Activated effector memory CD4-positive, alpha-beta T cell treated with anti-CD3 and anti-CD28 coated beads, Interleukin-2, amount 50 U/mL, for 16 hours (primary cell): ENCODE measurements around the gene NANOGP8.
"Not testable (repeated sequence)": the region's sequence is repeated elsewhere in the genome, so short reads cannot be mapped to it uniquely, and the experiment has no call there.

Experiments
- DNase-seq: peaks from one replicate; pipeline ENCODE4 v3.0.0-alpha.2; 2020

Gene NANOGP8

DNA sequence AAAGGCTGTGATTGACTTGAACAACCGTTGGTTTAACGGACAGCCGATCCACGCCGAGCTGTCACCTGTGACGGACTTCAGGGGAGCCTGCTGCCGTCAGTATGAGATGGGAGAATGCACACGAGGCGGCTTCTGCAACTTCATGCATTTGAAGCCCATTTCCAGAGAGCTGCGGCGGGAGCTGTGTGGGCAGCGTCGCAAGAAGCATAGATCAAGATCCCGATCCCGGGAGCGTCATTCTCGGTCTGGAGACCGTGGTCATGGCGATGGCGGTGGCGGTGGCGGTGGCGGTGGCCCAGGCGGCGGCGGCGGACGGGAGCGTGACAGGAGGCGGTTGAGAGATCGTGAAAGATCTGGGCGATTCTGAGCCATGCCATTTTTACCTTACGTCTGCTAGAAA, 7.8 kb upstream of the NANOGP8 start:
- DNase-seq = no peak

DNA sequence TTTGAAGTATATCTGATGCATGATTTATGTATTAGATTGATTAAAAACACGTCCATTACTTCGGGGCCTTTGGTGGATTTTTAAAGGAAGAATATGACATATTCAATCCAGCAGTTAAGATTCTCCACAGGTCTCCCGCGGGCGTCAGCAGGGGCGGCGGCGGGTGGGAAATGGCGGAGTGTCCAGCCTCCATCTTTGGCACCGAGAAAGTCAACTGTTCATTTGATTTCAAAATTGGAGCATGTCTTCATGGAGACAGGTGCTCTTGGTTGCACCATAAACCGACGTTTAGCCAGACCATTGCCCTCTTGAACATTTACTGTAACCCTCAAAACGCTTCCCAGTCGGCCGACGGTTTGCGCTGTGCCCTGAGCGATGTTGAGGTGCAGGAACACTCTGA, 7.2 kb upstream of the NANOGP8 start:
- no peak for DNase-seq

DNA sequence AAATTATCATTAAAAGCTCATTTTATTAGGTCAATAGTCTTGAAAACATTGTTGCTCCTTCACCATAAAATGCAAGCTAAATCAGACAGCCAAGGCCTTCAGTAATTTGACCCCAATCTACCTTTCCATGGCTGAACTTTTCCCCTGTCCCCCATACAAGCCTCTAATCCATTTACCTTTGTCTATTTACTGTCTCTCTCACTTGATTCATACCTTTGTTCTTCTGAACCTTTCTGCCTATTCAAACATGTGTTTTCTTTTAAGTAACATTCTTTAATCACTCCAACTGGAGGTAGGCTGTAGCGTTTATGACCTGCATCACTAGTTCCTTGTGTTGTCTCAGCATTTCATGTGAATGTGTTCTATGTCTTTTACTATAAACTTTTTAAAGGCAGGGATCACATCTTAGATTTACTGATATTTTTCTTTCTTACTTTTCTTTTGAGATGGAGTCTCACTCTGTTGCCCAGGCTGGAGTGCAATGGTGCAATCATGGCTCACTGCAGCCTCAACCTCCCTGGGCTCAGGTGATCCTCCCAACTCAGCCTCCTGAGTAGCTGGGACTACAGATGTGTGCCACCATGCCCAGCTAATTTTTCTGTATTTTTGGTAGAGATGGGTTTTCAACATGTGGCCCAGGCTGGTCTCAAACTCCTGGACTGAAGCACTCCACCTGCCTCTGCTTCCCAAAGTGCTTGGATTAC, 5.2 kb upstream of the NANOGP8 start:
- no peak for DNase-seq

DNA sequence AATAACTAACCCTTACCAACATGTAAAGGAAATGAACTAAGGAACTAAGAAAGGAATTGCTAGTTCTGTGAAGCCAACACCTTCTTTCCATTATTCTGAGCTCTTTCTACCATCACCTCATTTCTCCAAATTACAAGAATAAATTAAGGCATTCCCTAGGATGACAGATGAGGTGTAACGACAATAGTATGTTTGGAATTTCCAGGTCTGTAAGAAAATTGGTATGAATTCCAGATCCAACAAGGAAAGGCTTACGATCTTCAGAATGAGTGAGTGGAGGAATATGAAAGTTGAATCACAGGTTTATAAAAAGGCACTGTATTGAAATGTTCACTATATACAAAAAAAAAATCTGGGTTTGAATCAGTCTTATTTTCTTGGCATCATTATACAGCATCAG, 4.5 kb upstream of the NANOGP8 start:
- DNase-seq = no peak

DNA sequence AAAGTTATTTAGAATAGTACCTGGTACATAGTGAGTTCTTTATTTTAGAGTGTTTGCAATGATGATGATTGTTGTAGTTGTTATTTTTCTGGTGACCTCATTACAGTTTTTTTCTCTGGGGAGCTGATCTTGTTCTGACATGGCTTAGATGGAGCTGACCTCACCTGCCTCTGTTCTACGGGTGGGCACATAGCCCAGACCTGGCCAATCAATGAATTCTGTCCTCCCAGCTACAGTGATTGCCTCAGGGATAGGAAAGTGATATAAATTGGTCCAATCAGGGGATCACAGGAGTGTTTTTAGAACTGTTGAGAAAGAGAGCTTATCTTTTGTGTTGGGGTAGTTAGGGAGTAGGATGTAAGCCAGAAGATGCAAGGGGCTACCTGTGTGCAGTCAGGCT, 3.2 kb upstream of the NANOGP8 start:
- DNase-seq = no peak

DNA sequence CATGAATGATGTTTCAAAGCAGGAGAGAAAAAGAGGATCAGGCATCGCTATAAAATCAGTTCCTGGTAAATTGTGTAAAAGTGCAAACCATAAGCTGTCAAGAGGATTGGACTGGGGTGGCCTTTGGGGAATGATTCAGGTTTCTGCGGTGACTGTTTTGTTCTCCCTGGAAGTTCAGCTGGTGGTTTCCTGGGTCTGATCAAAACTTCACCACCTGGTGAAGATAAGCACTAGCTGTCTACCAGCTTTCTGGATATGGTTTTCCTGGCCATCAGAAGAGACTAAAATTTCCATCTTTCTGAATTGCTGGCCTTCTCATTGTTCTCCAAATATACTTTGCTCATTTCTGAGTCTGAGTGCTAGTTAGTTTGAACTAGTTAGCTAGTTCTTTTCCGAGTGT, 2.7 kb upstream of the NANOGP8 start:
- DNase-seq = no peak

DNA sequence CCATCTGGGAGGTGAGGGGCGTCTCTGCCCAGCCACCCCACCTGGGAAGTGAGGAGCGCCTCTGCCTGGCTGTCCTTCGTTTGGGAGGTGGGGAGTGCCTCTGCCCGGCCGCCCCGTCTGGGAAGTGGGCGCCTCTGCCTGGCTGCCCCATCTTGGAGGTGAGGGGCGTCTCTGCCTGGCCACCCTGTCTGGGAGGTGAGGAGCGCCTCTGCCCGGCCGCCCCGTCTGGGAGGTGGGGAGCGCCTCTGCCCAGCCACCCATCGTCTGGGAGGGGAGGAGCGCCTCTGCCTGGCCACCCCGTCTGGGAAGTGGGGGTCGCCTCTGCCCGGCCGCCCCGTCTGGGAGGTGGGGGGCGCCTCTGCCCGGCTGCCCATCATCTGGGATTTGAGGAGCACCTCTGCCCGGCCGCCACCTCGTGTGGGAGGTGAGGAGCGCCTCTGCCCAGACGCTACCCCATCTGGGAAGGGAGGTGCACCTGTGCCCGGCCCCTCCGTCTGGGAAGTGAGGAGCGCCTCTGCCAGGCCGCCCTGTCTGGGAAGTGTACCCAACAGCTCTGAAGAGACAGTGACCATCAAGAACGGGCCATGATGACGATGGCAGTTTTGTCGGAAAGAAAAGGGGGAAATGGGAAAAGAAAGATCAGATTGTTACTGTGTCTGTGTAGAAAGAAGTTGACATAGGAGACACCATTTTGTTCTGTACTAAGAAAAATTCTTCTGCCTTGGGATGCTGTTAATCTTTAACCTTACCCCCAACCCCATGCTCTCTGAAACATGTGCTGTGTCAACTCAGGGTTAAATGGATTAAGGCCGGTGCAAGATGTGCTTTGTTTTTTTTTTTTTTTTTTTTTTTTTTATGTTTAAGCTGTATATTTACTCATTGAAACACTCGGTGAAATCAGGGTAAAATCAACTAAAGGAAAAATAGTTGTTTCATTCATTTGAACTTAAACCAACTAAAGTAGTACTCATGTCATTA, 2.4 kb downstream of the NANOGP8 start:
- DNase-seq = not testable (repeated sequence)

DNA sequence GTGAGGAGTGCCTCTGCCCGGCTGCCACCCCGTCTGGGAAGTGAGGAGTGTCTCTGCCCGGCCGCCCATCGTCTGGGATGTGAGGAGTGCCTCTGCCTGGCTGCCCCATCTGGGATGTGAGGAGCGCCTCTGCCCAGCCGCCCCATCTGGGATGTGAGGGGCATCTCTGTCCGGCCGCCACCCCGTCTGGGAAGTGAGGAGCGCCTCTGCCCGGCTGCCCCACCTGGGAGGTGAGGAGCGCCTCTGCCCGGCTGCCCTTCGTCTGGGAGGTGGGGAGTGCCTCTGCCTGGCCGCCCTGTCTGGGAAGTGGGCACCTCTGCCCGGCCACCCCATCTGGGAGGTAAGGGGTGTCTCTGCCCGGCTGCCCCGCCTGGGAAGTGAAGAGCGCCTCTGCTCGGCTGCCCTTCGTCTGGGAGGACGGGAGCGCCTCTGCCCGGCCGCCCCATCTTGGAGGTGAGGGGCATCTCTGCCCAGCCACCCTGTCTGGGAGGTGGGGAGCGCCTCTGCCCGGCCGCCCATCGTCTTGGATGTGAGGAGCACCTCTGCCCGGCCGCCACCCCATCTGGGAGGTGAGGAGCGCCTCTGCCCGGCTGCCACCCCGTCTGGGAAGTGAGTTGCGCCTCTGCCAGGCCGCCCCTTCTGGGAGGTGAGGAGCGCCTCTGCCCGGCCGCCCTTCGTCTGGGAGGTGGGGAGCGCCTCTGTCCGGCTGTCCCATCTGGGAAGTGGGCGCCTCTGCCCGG, 3.3 kb downstream of the NANOGP8 start:
- DNase-seq = not testable (repeated sequence)

DNA sequence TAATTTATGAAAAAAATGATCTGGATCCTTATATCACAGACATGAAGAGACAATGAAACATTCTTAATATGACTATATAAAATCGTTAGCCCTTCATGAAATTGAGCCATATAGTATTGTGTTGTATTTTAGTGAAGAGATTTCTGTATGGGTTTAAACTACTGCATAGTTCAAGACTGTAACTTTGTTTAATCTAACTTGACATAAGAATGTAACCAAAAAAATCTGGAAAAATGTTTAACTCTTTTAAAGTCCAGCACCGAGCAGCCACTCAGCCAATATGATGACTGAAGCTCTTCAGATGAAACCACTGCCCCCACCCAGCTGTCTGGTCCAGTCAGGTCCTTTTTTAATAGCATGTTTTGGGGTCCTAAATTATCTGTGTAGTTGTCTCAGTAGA, 4.9 kb downstream of the NANOGP8 start:
- DNase-seq = no peak

DNA sequence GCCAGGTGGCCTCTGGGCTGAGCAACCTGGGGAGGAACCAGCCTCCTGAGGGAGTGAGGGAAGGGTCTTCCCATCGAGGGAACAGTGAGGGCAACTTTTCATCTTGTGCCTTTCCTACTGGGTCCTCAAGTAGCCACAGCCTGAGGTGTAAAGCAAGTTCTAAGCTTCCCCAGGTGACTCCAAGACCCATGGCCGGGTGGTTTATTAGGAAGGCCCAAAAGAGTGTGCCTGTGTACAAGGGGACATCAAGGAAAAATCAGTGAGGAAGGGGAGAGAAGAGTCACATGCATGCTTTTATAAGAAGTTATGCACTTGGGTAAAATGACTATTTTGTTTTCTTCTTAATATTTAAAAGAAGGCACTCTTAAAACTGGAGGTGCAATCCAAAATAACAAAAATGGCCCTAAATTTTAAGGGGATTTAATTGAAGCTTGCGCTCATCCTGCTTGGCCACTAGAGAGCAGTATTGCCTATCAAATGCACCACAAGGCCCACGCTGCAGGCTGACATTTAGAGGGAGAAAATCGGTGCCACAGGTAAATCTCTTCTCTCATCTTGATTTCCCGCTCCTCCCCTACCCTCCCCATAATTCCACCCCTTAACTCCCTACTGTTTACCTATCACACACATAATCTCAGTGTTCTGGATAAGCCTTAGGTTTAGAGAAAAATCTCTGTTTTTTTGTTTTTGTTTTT, 6.7 kb downstream of the NANOGP8 start:
- DNase-seq = peak; percentile 73

DNA sequence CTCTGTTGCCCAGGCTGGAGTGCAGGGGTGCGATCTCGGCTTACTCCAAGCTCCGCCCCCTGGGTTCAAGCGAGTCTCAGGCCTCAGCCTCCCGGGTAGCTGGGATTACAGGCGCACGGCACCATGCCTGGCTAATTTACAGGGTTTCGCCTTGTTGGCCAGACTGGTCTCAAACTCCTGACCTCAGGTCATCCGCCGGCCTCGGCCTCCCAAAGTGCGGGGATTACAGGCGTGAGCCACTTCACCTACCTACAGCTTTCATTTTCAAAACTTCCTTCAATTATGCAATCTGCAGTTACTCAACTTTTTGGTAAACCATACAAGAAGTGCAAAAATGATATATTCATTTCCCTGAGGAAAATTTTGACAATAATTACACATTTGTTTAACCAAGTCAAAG, 14.0 kb downstream of the NANOGP8 start:
- DNase-seq = no peak

DNA sequence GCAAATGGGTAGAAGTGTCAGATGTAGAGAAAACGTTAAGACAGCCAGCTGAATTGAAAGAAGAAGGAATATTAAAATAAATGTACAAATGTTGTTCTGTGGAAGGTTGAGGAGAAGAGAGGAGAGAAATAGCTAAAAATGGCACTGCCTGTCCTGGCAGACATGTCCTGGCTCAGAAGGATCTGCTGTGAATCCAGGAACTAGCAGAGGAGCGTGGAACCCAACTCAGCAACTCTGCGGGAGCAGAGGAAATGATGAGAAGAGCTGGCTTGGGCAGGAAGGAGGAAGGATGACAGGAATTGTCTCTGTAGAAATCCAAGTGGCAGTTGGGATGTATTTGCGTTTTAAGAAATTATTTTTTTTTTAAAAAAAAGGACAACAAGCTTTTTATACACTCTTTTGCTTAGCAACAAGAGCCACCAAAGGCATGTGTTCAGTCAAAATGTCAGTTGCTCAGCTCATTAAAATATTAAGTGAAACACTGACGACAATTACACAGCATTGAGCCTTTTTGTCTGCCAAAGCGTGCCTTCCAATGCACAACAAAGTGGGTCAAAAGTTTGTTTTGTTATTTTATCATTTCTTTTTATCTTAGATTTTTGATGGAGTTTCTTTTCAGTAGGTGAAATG, 16.1 kb downstream of the NANOGP8 start:
- no peak for DNase-seq

DNA sequence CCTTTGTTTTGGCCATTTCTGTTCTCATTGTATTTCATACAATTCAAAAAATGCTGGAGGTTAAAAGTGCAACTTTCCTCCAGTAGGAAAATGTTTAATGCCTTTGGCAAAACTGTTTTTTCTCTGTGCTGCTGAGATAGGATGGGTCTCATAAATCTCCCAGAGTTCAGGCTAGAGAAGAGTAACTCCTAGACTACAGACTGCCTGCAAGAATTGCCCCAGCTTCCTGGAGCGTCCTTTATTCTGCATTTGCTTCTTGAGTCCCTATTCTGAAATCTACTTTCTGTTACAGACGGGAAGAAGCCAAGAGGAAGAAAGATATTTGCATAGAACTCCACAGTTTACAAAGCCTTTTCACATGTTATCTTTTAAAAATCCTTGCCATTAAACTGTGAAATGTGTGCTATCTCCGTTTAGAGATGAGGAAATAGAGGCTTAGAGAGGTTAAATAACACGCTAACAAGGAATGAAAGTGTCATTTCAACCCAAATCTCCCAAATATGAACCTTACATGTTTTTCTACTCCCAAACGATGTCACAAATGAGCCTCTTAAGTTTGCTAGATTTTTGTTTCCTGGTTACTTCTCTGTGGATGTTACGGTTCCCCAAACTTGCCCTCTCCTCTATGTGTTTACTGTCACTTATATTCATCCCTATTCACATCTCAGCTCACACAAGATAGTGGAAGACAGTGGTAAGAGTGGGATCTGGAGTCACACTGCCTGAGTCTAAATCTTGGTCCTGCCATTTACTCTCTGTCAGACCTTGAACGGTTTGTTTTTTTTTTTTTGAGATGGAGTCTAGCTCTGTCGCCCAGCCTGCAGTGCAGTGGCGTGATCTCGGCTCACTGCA, 17.4 kb downstream of the NANOGP8 start:
- no peak for DNase-seq

DNA sequence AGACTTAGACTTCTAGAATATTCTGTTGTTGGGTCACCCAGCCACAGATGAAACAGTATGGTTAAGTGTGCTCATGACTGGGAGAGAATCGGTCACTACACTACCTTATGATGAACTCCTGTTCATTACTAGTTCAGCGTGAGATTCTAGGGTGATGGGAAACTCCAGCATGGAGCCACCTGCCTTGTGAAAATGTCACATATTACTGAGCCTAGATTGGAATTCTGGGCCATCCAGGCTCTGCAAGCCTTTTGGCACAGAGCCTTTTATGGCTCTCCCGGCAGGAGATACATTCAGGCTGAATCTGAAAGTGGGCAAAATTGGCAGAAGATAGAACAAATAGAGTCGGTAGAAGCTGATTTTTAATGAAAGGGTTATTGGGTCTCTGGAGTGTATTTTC, 19.0 kb downstream of the NANOGP8 start:
- DNase-seq = no peak

DNA sequence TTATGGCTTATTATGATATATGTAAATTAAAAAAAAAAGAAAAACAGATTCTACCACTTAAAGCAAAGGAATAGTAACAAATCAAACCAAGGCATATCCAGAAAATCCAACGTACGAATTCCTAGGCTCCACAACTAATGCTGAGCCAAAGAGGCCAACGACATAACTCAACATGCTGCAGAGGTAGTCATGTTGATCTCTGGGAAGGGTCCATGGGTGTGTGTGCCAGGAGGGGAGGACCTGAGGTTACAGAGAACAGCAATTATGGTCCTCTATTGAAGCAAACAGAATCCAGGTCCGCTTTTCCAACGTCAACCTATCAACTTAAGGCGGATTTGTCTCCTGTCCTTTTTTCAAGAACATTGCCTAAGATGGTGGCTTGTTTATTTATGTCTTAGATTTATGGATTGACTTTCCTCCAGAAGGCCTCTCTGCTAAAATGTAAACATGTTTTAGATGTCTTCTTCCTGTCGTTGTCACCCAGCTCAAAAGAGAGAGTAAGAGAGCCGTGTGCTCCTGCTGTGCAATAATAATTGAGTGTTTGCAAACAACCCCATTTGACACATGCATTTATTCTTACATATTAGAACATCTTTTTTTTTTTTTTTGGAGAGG, 20.4 kb downstream of the NANOGP8 start:
- DNase-seq = no peak

DNA sequence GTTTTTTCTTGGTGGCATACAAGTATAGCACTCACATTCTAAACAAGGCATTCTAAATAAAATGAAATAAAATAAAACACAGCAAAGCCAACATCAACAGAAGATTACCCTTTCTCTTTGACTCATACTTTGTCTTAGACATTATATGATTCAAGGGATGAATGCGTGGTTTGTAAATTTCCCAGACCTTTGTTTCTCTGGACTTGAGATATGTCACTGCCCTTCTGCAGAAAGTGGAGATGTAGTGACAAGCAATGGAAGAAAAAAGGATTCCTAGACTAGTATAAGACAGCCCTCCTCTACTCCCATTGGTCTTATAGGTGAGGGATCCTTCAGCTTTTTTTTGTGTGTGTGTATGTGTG, 22.4 kb downstream of the NANOGP8 start:
- no peak for DNase-seq

DNA sequence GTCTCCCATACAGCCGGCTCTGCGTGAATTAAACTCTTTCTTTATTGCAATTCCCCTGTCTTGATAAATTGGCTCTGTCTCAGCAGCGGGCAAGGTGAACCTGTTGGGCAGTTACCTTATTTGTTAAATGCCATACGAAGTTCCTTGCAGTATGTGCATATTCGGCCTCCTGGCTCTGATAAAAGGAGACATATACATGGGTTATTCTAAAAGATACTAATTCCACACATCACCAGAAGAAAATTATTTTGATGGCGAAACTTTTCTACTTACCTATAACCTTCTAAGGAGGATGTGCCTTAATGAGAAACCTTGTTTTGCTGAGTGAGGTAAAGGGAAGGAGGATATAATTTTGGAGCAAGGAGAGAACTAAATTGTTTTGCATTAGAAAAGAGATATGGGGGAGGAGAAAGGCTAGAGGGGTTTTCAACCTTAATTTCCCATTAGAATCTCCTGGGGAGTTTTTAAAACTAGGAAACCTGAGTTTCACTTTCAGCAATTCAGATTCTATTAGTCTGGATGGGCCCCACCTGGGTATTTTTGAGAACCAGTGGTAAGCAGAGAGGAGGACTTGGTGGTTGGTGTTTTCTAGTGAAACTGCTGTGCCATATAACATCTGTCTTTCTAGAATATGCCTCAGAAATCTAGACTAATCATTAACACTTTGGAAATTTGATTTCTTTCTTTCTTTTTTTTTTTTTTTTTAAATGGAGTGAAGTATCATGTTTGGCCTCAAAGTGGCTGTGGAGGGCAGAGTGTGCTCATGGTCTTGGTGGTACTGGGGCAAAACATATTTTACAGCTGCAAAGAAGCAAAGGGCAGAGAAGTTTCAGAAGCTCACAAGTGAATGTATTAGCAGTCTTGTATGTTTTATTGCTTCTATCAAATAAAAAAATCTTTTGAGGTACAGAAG, 23.0 kb downstream of the NANOGP8 start:
- no peak for DNase-seq

DNA sequence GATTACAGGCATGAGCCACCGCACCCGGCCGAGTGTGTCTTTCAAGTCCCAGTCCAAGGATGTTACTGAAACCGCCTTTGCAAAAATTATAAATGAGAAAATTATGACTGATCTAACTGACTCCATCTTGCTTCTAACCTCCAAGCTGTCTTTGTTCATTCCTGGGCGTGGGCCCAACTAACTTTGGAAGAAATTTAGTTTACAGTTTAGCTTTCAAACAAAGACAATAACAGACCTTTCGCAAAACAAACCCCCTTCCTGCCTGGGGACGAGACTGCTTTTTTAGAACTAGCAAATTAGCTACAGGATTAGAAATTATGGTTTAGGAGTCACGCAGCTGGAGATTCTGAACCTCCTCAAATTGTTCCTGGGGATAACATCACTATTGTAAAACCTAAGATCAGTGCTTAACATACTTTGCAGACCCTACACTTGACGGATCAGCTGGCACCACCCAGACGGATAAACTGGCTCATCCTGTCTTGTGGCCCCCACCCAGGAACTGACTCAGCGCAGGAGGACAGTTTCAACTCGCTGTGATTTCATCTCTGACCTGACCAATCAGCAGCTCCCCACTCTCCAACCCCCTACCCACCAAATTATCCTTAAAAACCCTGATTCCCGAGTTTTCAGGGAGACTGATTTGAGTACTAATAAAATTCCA, 23.8 kb downstream of the NANOGP8 start:
- DNase-seq = no peak

DNA sequence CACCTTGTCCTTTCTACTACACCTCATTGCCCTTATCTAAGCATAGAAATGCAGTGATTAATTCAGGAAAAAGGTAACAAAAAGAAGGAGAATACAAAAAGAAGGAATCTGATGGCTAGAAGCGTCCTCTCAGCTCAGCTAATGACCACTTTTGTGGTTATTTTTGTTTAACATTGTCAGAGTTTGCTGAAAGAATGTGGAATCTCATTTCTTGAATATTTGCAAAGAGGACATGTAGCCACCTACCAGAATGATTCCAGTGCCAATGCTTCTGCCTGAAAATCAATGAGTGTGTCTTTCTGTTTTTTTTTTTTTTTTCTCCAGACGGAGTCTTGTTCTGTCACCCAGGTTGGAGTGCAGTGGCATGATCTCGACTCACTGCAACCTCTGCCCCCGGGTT, 24.5 kb downstream of the NANOGP8 start:
- no peak for DNase-seq
